ENCODE data around the gene SLC35F1. TPM values are rescaled to one million over a fixed set of nuclear protein-coding genes. Genes with fewer than 3 reads are reported as not detected.

Gene SLC35F1
- total RNA-seq, 4 donors from 2014 or later, result 0.74 to 12.0 (median 2.3) TPM

- TF ChIP-seq, protein P1, sequence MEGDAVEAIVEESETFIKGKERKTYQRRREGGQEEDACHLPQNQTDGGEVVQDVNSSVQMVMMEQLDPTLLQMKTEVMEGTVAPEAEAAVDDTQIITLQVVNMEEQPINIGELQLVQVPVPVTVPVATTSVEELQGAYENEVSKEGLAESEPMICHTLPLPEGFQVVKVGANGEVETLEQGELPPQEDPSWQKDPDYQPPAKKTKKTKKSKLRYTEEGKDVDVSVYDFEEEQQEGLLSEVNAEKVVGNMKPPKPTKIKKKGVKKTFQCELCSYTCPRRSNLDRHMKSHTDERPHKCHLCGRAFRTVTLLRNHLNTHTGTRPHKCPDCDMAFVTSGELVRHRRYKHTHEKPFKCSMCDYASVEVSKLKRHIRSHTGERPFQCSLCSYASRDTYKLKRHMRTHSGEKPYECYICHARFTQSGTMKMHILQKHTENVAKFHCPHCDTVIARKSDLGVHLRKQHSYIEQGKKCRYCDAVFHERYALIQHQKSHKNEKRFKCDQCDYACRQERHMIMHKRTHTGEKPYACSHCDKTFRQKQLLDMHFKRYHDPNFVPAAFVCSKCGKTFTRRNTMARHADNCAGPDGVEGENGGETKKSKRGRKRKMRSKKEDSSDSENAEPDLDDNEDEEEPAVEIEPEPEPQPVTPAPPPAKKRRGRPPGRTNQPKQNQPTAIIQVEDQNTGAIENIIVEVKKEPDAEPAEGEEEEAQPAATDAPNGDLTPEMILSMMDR (IDR thresholded peaks at IDR 0.05), result no peak
- ATAC-seq (ENCODE audit: low FRiP score), result no peak
Measured at GRCh38 chr6:118228886-118229285, 321.8 kb downstream of the SLC35F1 start.

GRCh38 chr6:118240878-118241528 lies 333.9 kb downstream of the SLC35F1 start:
- no peak for DNase-seq (ENCODE audit: low spot score)
- TF ChIP-seq, protein P1 (IDR thresholded peaks at IDR 0.05), result no peak
- no peak for ATAC-seq (ENCODE audit: low FRiP score)

More at GRCh38 chr6:118228886-118229285, 321.8 kb downstream of the SLC35F1 start:
- DNase-seq (ENCODE audit: low spot score), result no peak

GRCh38 chr6:118246406-118246805 lies 339.3 kb downstream of the SLC35F1 start:
- TF ChIP-seq, protein P1 (IDR thresholded peaks at IDR 0.05), result no peak
- DNase-seq (ENCODE audit: low spot score), result no peak
- no peak for ATAC-seq (ENCODE audit: low FRiP score)

DNA sequence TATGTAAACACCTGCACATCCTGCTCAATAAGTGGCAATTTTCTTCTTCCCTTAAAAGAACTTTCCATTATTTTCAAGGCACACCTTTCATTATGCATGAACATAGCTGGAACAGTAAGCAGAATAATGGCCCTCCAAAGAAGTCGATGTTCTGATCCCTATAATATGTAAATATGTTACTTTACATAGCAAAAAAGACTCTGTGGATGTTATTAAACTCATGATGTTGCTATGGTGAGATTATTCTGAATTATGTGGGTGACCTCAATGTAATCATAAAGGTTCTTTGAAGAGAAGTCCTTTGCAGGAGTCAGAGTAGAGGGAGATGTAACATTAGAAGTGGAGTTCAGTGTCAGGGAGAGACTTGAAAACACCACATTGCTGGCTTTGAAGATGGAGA lies 341.1 kb downstream of the SLC35F1 start:
- ATAC-seq (ENCODE audit: low FRiP score) (no peak), DNase-seq (ENCODE audit: low spot score) (no peak)
- TF ChIP-seq, protein P1 (IDR thresholded peaks at IDR 0.05), result no peak

DNA sequence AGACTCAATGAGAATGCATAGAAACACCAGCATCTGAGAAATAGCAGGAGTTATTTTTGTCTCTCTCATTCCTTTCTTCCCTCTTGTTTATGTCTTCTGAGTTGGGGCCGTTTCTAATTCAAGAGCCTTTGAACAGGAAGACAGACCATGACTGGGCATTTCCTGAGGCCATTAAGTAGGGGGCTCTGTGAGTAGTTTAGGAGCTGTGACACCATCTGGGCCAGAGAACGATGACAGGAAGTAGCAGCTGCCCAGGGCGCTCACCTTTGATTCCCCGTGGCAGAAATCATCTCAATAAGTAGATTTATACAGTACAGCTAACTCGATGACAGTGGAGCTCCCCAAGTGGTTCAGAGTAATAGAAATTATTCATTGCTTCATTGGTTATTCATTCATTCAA lies 342.6 kb downstream of the SLC35F1 start:
- TF ChIP-seq, protein P1 (IDR thresholded peaks at IDR 0.05), result no peak
- ATAC-seq (ENCODE audit: low FRiP score) (no peak), DNase-seq (ENCODE audit: low spot score) (no peak)

- DNase-seq (ENCODE audit: low spot score) (no peak), ATAC-seq (ENCODE audit: low FRiP score) (no peak)
- TF ChIP-seq, protein P1 (IDR thresholded peaks at IDR 0.05), result no peak
Measured at GRCh38 chr6:118252474-118252873, 345.4 kb downstream of the SLC35F1 start.

DNA sequence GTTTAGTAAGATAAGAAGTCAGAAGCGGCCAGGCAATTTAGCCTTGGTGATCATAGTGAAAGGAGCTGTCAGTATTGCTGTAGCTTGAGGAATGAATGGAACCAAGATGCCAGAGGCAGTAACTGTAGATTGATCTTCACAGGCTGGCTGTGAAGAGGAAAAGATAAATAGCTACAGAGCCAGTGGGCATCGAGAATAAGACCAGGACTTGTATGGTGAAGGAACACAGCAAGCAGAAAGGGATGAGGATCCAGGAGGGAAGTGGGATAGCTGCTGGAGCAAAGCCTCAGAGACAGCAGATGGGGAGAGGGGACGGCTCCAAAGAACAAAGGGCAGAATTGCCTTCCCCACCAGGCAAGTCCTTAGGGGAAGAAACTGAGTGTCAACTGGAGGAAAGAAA lies 346.7 kb downstream of the SLC35F1 start:
- no peak for DNase-seq (ENCODE audit: low spot score)
- TF ChIP-seq, protein P1 (IDR thresholded peaks at IDR 0.05), result no peak
- ATAC-seq (ENCODE audit: low FRiP score), result no peak
